Measurements from ENCODE around the gene LRRC8C.
A peak's percentile ranks its signal among the peaks of the same experiment; 100 is the strongest.

LRRC8C gene

GRCh38 chr1:89737985-89738510 is 105.1 kb downstream of the LRRC8C start:
- DNase-seq, result no peak

GRCh38 chr1:89739013-89739843 is 106.3 kb downstream of the LRRC8C start:
- peak; percentile 67 for DNase-seq

GRCh38 chr1:89739844-89740216 is 106.9 kb downstream of the LRRC8C start:
- DNase-seq, result no peak

- no peak for DNase-seq
Measured at GRCh38 chr1:89743788-89744187, 110.9 kb downstream of the LRRC8C start.

- no peak for DNase-seq
Measured at GRCh38 chr1:89746424-89747149, 113.7 kb downstream of the LRRC8C start.

- DNase-seq, result no peak
Measured at GRCh38 chr1:89753761-89754160, 120.8 kb downstream of the LRRC8C start.

- peak; percentile 83 for DNase-seq
Measured at GRCh38 chr1:89754518-89754917, 121.6 kb downstream of the LRRC8C start.

GRCh38 chr1:89755591-89755990 is 122.7 kb downstream of the LRRC8C start:
- DNase-seq, result no peak

- peak; percentile 91 for DNase-seq
Measured at GRCh38 chr1:89757532-89757931, 124.6 kb downstream of the LRRC8C start.

- DNase-seq, result no peak
Measured at GRCh38 chr1:89758156-89758555, 125.2 kb downstream of the LRRC8C start.

GRCh38 chr1:89759036-89759435 is 126.1 kb downstream of the LRRC8C start:
- peak; percentile 51 for DNase-seq

GRCh38 chr1:89760496-89760895 is 127.6 kb downstream of the LRRC8C start:
- no peak for DNase-seq

- DNase-seq, result no peak
Measured at GRCh38 chr1:89761338-89761737, 128.4 kb downstream of the LRRC8C start.

GRCh38 chr1:89761901-89762300 is 129.0 kb downstream of the LRRC8C start:
- DNase-seq, result no peak

- DNase-seq, result no peak
Measured at GRCh38 chr1:89762386-89762778, 129.5 kb downstream of the LRRC8C start.

- peak; percentile 91 for DNase-seq
Measured at GRCh38 chr1:89762779-89763648, 130.1 kb downstream of the LRRC8C start.

- DNase-seq, result no peak
Measured at GRCh38 chr1:89763649-89763986, 130.7 kb downstream of the LRRC8C start.

GRCh38 chr1:89765774-89766173 is 132.9 kb downstream of the LRRC8C start:
- DNase-seq, result no peak

GRCh38 chr1:89767618-89768017 is 134.7 kb downstream of the LRRC8C start:
- DNase-seq, result no peak
